PC-9 (cell line): ENCODE data around the gene RAB3C. TPM values are rescaled to one million over a fixed set of nuclear protein-coding genes. Genes with fewer than 3 reads are reported as not detected.

Source experiments
- BruUV-seq: library from RNA; stranded (reverse); fragments of 400-500 nt; replicated peaks from 2 replicates; lab custom pipeline; 2021; lab: Mats Ljungman, UMichigan
- CTCF ChIA-PET: fragments of 300-600 bp; sonication (Branson Sonifier 250); formaldehyde crosslinking; loops from one replicate; lab custom pipeline; 2022; ENCODE audit warnings: antibody characterized with exemption; lab: Charles Lee
- POLR2A ChIA-PET: fragments of 300-600 bp; sonication (Branson Sonifier 250); formaldehyde crosslinking; loops from one replicate; lab custom pipeline; 2022; ENCODE audit warnings: antibody characterized with exemption; ENCODE audit not compliant: unreplicated experiment; lab: Charles Lee
- DNase-seq, 2 experiments: peaks; one replicate each; pipeline versions ENCODE4 v3.0.0 to v3.0.0-alpha.2; 2015 to 2022; ENCODE audit warnings: mixed read lengths in 1 of 2
- H2AFZ ChIP-seq: fragments of 200-600 bp; sonication (generic); 2 replicates; pipeline ENCODE4 v1.8.1; 2017; ENCODE audit warnings: antibody characterized with exemption
- H3F3A ChIP-seq: fragments of 200-600 bp; sonication (generic); 2 replicates; pipeline ENCODE4 v1.8.1; 2017; ENCODE audit warnings: antibody characterized with exemption, mild to moderate bottlenecking, low read depth; ENCODE audit not compliant: insufficient read depth
- H3K27ac ChIP-seq: fragments of 200-600 bp; sonication (generic); 2 replicates; pipeline ENCODE4 v1.6.1; 2016; ENCODE audit warnings: mixed run types
- H3K27me3 ChIP-seq: fragments of 200-600 bp; sonication (generic); 2 replicates; pipeline ENCODE4 v1.6.1; 2016; ENCODE audit warnings: low read depth, mixed run types; ENCODE audit not compliant: insufficient read depth
- H3K36me3 ChIP-seq: fragments of 200-600 bp; sonication (generic); 2 replicates; pipeline ENCODE4 v1.6.1; 2016; ENCODE audit warnings: low read depth, mixed run types
- H3K4me1 ChIP-seq: fragments of 200-600 bp; sonication (generic); replicated peaks from 2 replicates; pipeline ENCODE4 v1.6.1; 2016; ENCODE audit warnings: mixed run types; ENCODE audit not compliant: insufficient read depth
- H3K4me2 ChIP-seq: fragments of 200-600 bp; sonication (generic); 2 replicates; pipeline ENCODE4 v1.6.1; 2017; ENCODE audit warnings: mixed run types
- H3K4me3 ChIP-seq: fragments of 200-600 bp; sonication (generic); 2 replicates; pipeline ENCODE4 v1.6.1; 2016; ENCODE audit warnings: mixed run types
- H3K79me2 ChIP-seq: fragments of 200-600 bp; sonication (generic); 2 replicates; pipeline ENCODE4 v1.6.1; 2017; ENCODE audit warnings: low read depth, mixed run types
- H3K9me2 ChIP-seq: fragments of 200-600 bp; sonication (generic); 2 replicates; pipeline ENCODE4 v1.8.1; 2017; ENCODE audit warnings: mild to moderate bottlenecking; ENCODE audit not compliant: insufficient read depth
- H3K9me3 ChIP-seq: fragments of 200-600 bp; sonication (generic); 2 replicates; pipeline ENCODE4 v1.8.1; 2016; ENCODE audit warnings: low read depth; ENCODE audit not compliant: insufficient read depth
- H4K20me1 ChIP-seq: fragments of 200-600 bp; sonication (generic); 2 replicates; pipeline ENCODE4 v1.8.1; 2017; ENCODE audit not compliant: insufficient read depth
- EZH2 ChIP-seq: fragments of 200-600 bp; sonication (generic); IDR thresholded peaks from 2 replicates; pipeline ENCODE4 v1.8.0; 2017; ENCODE audit warnings: antibody characterized with exemption, low read depth
- intact Hi-C: fragments of 100-400 bp; cut with micrococcal nuclease; formaldehyde crosslinking; loops from one replicate; pipeline ENCODE4 v1.10.0; 2022; ENCODE audit not compliant: unreplicated experiment
- total RNA-seq: library from RNA; stranded (reverse); gene quantifications from 2 replicates; pipeline ENCODE4 v1.2.3, GENCODE V29; 2021
- TF ChIP-seq, protein P1 (sequence below): fragments of 200-600 bp; sonication (generic); conservative IDR thresholded peaks from 2 replicates; pipeline ENCODE4 v1.6.1; 2017; ENCODE audit warnings: mixed run types, antibody characterized with exemption, mild to moderate bottlenecking, moderate library complexity

Gene RAB3C
- total RNA-seq, 1 experiment from 2014 or later: not detected

DNA sequence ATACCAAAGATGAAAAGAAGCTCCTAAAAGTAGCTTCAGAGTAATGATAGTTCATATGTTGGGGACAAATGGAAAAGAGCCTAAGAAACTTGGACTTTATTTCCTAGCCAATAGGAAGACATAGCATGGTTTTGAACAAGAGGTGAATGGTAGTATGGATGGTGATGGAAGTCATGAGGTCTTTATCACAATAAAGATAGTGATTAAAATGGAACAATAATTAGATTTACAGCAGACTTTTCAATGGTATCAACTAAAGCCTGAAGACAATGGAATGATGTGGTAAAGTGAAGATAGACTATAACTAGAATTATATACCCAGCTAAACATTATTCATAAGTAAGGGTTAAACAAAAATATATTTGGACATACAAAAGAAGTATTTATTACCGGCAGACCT lies 131.2 kb downstream of the RAB3C start:
- Histone ChIP-seq H3F3A (no peaks in the 10 kb centered on the region), H3K9me3 (no peaks in the 10 kb centered on the region), H3K27ac (no peak overlapping the region), H4K20me1 (no peaks in the 10 kb centered on the region), H3K79me2 (no peaks in the 10 kb centered on the region), H3K4me2 (no peak overlapping the region), H3K36me3 (no peaks in the 10 kb centered on the region), H3K4me3 (no peak overlapping the region), H3K4me1 (no peaks in the 10 kb centered on the region), H3K27me3 (no peaks in the 10 kb centered on the region), H3K9me2 (no peaks in the 10 kb centered on the region), H2AFZ (no peak overlapping the region)
- intact Hi-C loops: no loop called here
- CTCF ChIA-PET: no interaction called here
- no peak for DNase-seq
- POLR2A ChIA-PET: no interaction called here
- TF ChIP-seq, protein P1, sequence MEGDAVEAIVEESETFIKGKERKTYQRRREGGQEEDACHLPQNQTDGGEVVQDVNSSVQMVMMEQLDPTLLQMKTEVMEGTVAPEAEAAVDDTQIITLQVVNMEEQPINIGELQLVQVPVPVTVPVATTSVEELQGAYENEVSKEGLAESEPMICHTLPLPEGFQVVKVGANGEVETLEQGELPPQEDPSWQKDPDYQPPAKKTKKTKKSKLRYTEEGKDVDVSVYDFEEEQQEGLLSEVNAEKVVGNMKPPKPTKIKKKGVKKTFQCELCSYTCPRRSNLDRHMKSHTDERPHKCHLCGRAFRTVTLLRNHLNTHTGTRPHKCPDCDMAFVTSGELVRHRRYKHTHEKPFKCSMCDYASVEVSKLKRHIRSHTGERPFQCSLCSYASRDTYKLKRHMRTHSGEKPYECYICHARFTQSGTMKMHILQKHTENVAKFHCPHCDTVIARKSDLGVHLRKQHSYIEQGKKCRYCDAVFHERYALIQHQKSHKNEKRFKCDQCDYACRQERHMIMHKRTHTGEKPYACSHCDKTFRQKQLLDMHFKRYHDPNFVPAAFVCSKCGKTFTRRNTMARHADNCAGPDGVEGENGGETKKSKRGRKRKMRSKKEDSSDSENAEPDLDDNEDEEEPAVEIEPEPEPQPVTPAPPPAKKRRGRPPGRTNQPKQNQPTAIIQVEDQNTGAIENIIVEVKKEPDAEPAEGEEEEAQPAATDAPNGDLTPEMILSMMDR: no peak
- no peak for TF ChIP-seq EZH2
- no TSS peak for BruUV-seq

DNA sequence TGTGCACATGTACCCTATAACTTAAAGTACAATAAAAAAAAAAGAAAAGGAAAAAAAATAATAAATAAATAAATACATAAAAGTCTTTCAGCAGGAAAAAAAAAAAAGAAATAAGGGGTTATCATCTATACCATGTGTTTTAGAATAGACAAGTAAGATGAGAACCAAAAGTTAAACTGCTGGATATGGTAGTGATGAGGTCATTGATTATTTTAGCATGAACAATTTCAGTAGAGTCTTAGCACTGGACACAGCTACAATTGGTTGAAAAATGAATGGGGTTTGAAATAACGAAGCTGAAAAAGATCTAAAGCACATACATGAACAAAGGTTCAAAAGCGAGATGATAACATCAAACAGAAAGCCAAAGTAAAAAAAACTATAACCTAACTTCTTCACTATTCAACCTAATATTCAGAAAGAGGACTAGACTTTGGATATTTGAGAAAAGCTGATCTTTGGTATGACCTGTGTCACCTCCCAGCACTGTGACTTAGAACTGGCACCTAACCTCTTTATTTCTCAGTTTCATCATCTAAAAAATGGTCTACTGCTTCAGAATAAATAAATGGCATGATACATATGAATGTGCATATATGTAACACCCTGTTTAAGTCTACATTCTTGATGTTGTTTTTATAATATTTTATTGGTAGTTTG lies 133.3 kb downstream of the RAB3C start:
- no peaks in the 10 kb centered on the region for H3F3A ChIP-seq
- H3K4me1 ChIP-seq: no peaks in the 10 kb centered on the region
- no peaks in the 10 kb centered on the region for H3K9me2 ChIP-seq
- H3K4me3 ChIP-seq: no peak overlapping the region
- H3K27me3 ChIP-seq: no peaks in the 10 kb centered on the region
- no TSS peak for BruUV-seq
- ChIA-PET POLR2A (no interaction called here), CTCF (no interaction called here)
- no peaks in the 10 kb centered on the region for H3K9me3 ChIP-seq
- no peak for DNase-seq
- H3K79me2 ChIP-seq: no peaks in the 10 kb centered on the region
- no peak for TF ChIP-seq EZH2
- TF ChIP-seq, protein P1: no peak
- H4K20me1 ChIP-seq: no peaks in the 10 kb centered on the region
- no peaks in the 10 kb centered on the region for H3K36me3 ChIP-seq
- no peak overlapping the region for H3K27ac ChIP-seq
- intact Hi-C loops: no loop called here
- no peak overlapping the region for H2AFZ ChIP-seq
- no peak overlapping the region for H3K4me2 ChIP-seq

DNA sequence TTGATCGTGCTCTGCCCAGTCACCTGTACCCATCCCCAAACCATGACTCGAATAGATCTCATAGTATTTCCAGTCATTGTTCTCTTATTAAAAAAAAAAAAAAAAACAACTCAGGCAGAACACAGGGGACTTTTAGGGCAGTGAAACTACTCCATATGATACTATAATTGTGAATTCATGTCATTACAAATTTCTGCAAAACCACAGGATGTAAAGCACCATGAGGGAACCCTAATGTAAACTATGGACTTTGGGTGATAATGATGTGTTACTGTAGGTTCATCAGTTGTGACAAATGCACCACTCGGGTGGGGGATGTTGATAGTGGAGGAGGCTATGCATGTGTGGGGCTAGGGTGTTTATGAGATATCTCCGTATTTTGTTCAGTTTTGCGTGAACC lies 133.8 kb downstream of the RAB3C start:
- no peaks in the 10 kb centered on the region for H3K4me1 ChIP-seq
- intact Hi-C loops: no loop called here
- ChIA-PET POLR2A (no interaction called here), CTCF (no interaction called here)
- no peak overlapping the region for H3K4me3 ChIP-seq
- BruUV-seq: no TSS peak
- DNase-seq: no peak
- TF ChIP-seq EZH2: no peak
- TF ChIP-seq, protein P1: no peak
- H3K27me3 ChIP-seq: no peaks in the 10 kb centered on the region
- H4K20me1 ChIP-seq: no peaks in the 10 kb centered on the region
- H3K79me2 ChIP-seq: no peaks in the 10 kb centered on the region
- H3K9me3 ChIP-seq: no peaks in the 10 kb centered on the region
- no peak overlapping the region for H3K4me2 ChIP-seq
- H3K27ac ChIP-seq: no peak overlapping the region
- H3K36me3 ChIP-seq: no peaks in the 10 kb centered on the region
- H3K9me2 ChIP-seq: no peaks in the 10 kb centered on the region
- H2AFZ ChIP-seq: no peak overlapping the region
- no peaks in the 10 kb centered on the region for H3F3A ChIP-seq
